ENCODE measurements around the gene COPG1. TPM values are rescaled to one million over a fixed set of nuclear protein-coding genes. Genes with fewer than 3 reads are reported as not detected.
"Not testable (repeated sequence)": the region's sequence is repeated elsewhere in the genome, so short reads cannot be mapped to it uniquely, and the experiment has no call there.

The COPG1 gene
- total RNA-seq, 1 donor from 2014 or later: 276 TPM

- no peak for DNase-seq (ENCODE audit: low spot score)
- peak overlapping the region; percentile 84 for H3K27ac Mint-ChIP-seq (ENCODE audit: unreplicated experiment)
- no peak overlapping the region for H3K4me3 Mint-ChIP-seq (ENCODE audit: unreplicated experiment)
Measured at GRCh38 chr3:129211772-129212171, 37.6 kb upstream of the COPG1 start.

GRCh38 chr3:129213238-129213637 lies 36.2 kb upstream of the COPG1 start:
- TF ChIP-seq CTCF (IDR thresholded peaks at IDR 0.05): no peak
- H3K27ac Mint-ChIP-seq (ENCODE audit: unreplicated experiment): no peak overlapping the region
- H3K36me3 Mint-ChIP-seq (ENCODE audit: low read depth): no peaks in the 10 kb centered on the region
- no peaks in the 10 kb centered on the region for H3K27me3 Mint-ChIP-seq (ENCODE audit: low read depth)
- no peak for DNase-seq (ENCODE audit: low spot score)
- H3K4me3 Mint-ChIP-seq (ENCODE audit: unreplicated experiment): no peak overlapping the region
- peaks cover 17% of the 10 kb centered on the region for H3K4me1 Mint-ChIP-seq (ENCODE audit: low read depth)
- no peaks in the 10 kb centered on the region for H3K9me3 Mint-ChIP-seq (ENCODE audit: low read depth)

More at GRCh38 chr3:129211772-129212171, 37.6 kb upstream of the COPG1 start:
- Mint-ChIP-seq H3K4me1 (ENCODE audit: low read depth) (peaks cover 17% of the 10 kb centered on the region), H3K27me3 (ENCODE audit: low read depth) (no peaks in the 10 kb centered on the region), H3K9me3 (ENCODE audit: low read depth) (no peaks in the 10 kb centered on the region), H3K36me3 (ENCODE audit: low read depth) (no peaks in the 10 kb centered on the region)
- TF ChIP-seq CTCF (IDR thresholded peaks at IDR 0.05): no peak

GRCh38 chr3:129218742-129219141 lies 30.7 kb upstream of the COPG1 start:
- no peak for TF ChIP-seq CTCF (IDR thresholded peaks at IDR 0.05)
- no peak for DNase-seq (ENCODE audit: low spot score)
- Mint-ChIP-seq H3K4me3 (ENCODE audit: unreplicated experiment) (no peak overlapping the region), H3K36me3 (ENCODE audit: low read depth) (no peaks in the 10 kb centered on the region), H3K27me3 (ENCODE audit: low read depth) (no peaks in the 10 kb centered on the region), H3K9me3 (ENCODE audit: low read depth) (no peaks in the 10 kb centered on the region), H3K27ac (ENCODE audit: unreplicated experiment) (no peak overlapping the region), H3K4me1 (ENCODE audit: low read depth) (no peaks in the 10 kb centered on the region)

- not testable (repeated sequence) for H3K36me3 Mint-ChIP-seq (ENCODE audit: low read depth); H3K4me3 Mint-ChIP-seq (ENCODE audit: unreplicated experiment); H3K9me3 Mint-ChIP-seq (ENCODE audit: low read depth); H3K27me3 Mint-ChIP-seq (ENCODE audit: low read depth); DNase-seq (ENCODE audit: low spot score)
- H3K27ac Mint-ChIP-seq (ENCODE audit: unreplicated experiment): peak overlapping the region; percentile 75
- peaks cover 30% of the 10 kb centered on the region for H3K4me1 Mint-ChIP-seq (ENCODE audit: low read depth)
Measured at GRCh38 chr3:129224387-129224786, 25.0 kb upstream of the COPG1 start.

GRCh38 chr3:129224984-129225393 lies 24.4 kb upstream of the COPG1 start:
- Mint-ChIP-seq H3K27ac (ENCODE audit: unreplicated experiment) (peak overlapping the region; percentile 75), H3K4me1 (ENCODE audit: low read depth) (peaks cover 34% of the 10 kb centered on the region), H3K9me3 (ENCODE audit: low read depth) (no peaks in the 10 kb centered on the region), H3K27me3 (ENCODE audit: low read depth) (no peaks in the 10 kb centered on the region), H3K4me3 (ENCODE audit: unreplicated experiment) (peak overlapping the region; percentile 39), H3K36me3 (ENCODE audit: low read depth) (no peaks in the 10 kb centered on the region)
- TF ChIP-seq CTCF (IDR thresholded peaks at IDR 0.05): no peak
- no peak for DNase-seq (ENCODE audit: low spot score)

- DNase-seq (ENCODE audit: low spot score): no peak
- Mint-ChIP-seq H3K4me1 (ENCODE audit: low read depth) (peaks cover 47% of the 10 kb centered on the region), H3K36me3 (ENCODE audit: low read depth) (no peaks in the 10 kb centered on the region), H3K27me3 (ENCODE audit: low read depth) (no peaks in the 10 kb centered on the region), H3K9me3 (ENCODE audit: low read depth) (no peaks in the 10 kb centered on the region), H3K27ac (ENCODE audit: unreplicated experiment) (peak overlapping the region; percentile 75), H3K4me3 (ENCODE audit: unreplicated experiment) (no peak overlapping the region)
- TF ChIP-seq CTCF (IDR thresholded peaks at IDR 0.05): no peak
Measured at GRCh38 chr3:129226374-129226773, 23.0 kb upstream of the COPG1 start.

Measured in chondrocyte (in vitro differentiated cells).